ENCODE results near the gene SH2D1A. TPM values are rescaled to one million over a fixed set of nuclear protein-coding genes. Genes with fewer than 3 reads are reported as not detected.
"Not testable (repeated sequence)": the region's sequence is repeated elsewhere in the genome, so short reads cannot be mapped to it uniquely, and the experiment has no call there.

SH2D1A gene
- total RNA-seq: 50.4 and 56.3 TPM in 2 replicates

- H3K27ac Mint-ChIP-seq: peak within 1 kb of the TSS; percentile 97
- H3K4me1 Mint-ChIP-seq (ENCODE audit: low read depth): peaks cover 49% of the 10 kb centered on the region
- peak within 1 kb of the TSS; percentile 92 for H3K4me3 Mint-ChIP-seq
- H3K27me3 Mint-ChIP-seq (ENCODE audit: insufficient read depth): no peaks in the 10 kb centered on the region
- H3K9me3 Mint-ChIP-seq: no peaks in the 10 kb centered on the region
- peaks cover 7% of the 10 kb centered on the region for H3K36me3 Mint-ChIP-seq (ENCODE audit: low read depth)
- intact Hi-C loops (cut with micrococcal nuclease): loop anchor here (1.0 to 10.0 kb wide), 6 partner anchors 19 to 951 kb away; partner anchors contain the start of gene XIAP
- DNase-seq (ENCODE audit: low spot score): no peak
Observed at GRCh38 chrX:124346117-124346876, at the start of gene SH2D1A. Gene SH2D1A (plus strand): TSS chrX:124346563. CDS start chrX:124346643, 80 bp downstream.

DNA sequence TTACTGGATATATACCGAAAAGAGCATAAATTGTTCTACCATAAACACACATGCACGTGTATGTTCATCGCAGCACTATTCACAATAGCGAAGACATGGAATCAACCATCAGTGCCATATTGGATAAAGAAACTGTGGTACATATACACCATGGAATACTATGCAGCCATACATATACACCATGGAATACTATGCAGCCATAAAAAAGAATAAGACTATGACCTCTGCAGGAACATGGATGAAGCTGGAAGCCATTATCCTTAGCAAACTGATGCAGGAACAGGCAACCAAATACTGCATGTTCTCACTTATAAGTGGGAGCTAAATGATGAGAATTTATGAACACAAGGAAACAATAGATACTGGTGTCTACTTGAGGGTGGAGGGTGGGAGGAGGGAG lies 47.0 kb upstream of the SH2D1A start:
- H3K27ac Mint-ChIP-seq: not testable (repeated sequence)

DNA sequence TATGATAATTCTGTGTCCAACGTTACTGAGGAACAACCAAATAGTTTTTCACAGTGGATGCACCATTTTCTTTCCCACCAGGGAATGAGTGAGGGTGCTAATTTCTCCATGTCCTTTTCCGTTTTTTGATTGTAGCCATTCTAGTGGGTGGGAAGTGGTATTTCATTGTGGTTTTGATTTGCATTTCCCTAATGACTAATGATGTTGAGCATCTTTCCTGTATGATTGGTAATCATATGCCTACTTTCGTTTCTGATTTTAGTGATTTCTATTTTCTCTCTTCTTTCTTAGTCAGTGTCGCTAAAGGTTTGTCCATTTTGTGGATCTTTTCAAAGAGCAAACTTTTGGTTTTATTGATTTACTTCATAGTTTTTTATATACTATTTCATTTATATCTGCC lies 46.0 kb upstream of the SH2D1A start:
- Mint-ChIP-seq H3K9me3 (peaks cover 11% of the 10 kb centered on the region), H3K27me3 (ENCODE audit: insufficient read depth) (no peaks in the 10 kb centered on the region), H3K4me3 (peak overlapping the region; percentile 9), H3K36me3 (ENCODE audit: low read depth) (no peaks in the 10 kb centered on the region), H3K27ac (peak overlapping the region; percentile 68), H3K4me1 (ENCODE audit: low read depth) (peaks cover 17% of the 10 kb centered on the region)
- intact Hi-C loops (cut with micrococcal nuclease): loop anchor here (1.0 to 2.0 kb wide), 6 partner anchors 20 to 88 kb away; partner anchors contain the start of gene SH2D1A
- no peak for DNase-seq (ENCODE audit: low spot score)

More for the DNA sequence above, 47.0 kb upstream of the SH2D1A start:
- peaks cover 14% of the 10 kb centered on the region for H3K9me3 Mint-ChIP-seq
- DNase-seq (ENCODE audit: low spot score); intact Hi-C loops (cut with micrococcal nuclease); H3K4me3 Mint-ChIP-seq; H3K36me3 Mint-ChIP-seq (ENCODE audit: low read depth); H3K27me3 Mint-ChIP-seq (ENCODE audit: insufficient read depth): not testable (repeated sequence)
- peaks cover 17% of the 10 kb centered on the region for H3K4me1 Mint-ChIP-seq (ENCODE audit: low read depth)

- Mint-ChIP-seq H3K27ac (peak overlapping the region; percentile 9), H3K9me3 (no peaks in the 10 kb centered on the region), H3K27me3 (ENCODE audit: insufficient read depth) (no peaks in the 10 kb centered on the region), H3K36me3 (ENCODE audit: low read depth) (peaks cover 3% of the 10 kb centered on the region), H3K4me3 (no peak overlapping the region), H3K4me1 (ENCODE audit: low read depth) (peaks cover 12% of the 10 kb centered on the region)
- DNase-seq (ENCODE audit: low spot score): no peak
- intact Hi-C loops (cut with micrococcal nuclease): no loop called here
Observed at GRCh38 chrX:124307253-124307907, 39.0 kb upstream of the SH2D1A start.

GRCh38 chrX:124325732-124326131 lies 20.6 kb upstream of the SH2D1A start:
- DNase-seq (ENCODE audit: low spot score): no peak
- Mint-ChIP-seq H3K27me3 (ENCODE audit: insufficient read depth) (peaks cover 2% of the 10 kb centered on the region), H3K4me1 (ENCODE audit: low read depth) (peaks cover 15% of the 10 kb centered on the region), H3K36me3 (ENCODE audit: low read depth) (no peaks in the 10 kb centered on the region), H3K27ac (no peak overlapping the region), H3K9me3 (peaks cover 4% of the 10 kb centered on the region), H3K4me3 (no peak overlapping the region)
- intact Hi-C loops (cut with micrococcal nuclease): loop anchor here (2.0 kb wide), 1 partner anchor 21 kb away; the partner anchor contains the start of gene SH2D1A

- intact Hi-C loops (cut with micrococcal nuclease): no loop called here
- no peak overlapping the region for H3K27ac Mint-ChIP-seq
- no peak overlapping the region for H3K4me3 Mint-ChIP-seq
- peaks cover 15% of the 10 kb centered on the region for H3K4me1 Mint-ChIP-seq (ENCODE audit: low read depth)
- peaks cover 4% of the 10 kb centered on the region for H3K27me3 Mint-ChIP-seq (ENCODE audit: insufficient read depth)
- H3K9me3 Mint-ChIP-seq: peaks cover 4% of the 10 kb centered on the region
- no peaks in the 10 kb centered on the region for H3K36me3 Mint-ChIP-seq (ENCODE audit: low read depth)
- no peak for DNase-seq (ENCODE audit: low spot score)
Observed at GRCh38 chrX:124328765-124329164, 17.6 kb upstream of the SH2D1A start.

GRCh38 chrX:124332481-124333424 lies 13.6 kb upstream of the SH2D1A start, which contains the start of gene TEX13D:
Gene TEX13D (plus strand): TSS chrX:124332660. CDS start chrX:124332918, 258 bp downstream.
- DNase-seq (ENCODE audit: low spot score): no peak
- H3K27me3 Mint-ChIP-seq (ENCODE audit: insufficient read depth): peaks cover 5% of the 10 kb centered on the region
- H3K9me3 Mint-ChIP-seq: no peaks in the 10 kb centered on the region
- H3K4me1 Mint-ChIP-seq (ENCODE audit: low read depth): peaks cover 26% of the 10 kb centered on the region
- intact Hi-C loops (cut with micrococcal nuclease): no loop called here
- H3K4me3 Mint-ChIP-seq: no peak within 1 kb of the TSS
- no peak within 1 kb of the TSS for H3K27ac Mint-ChIP-seq
- no peaks in the 10 kb centered on the region for H3K36me3 Mint-ChIP-seq (ENCODE audit: low read depth)

- Mint-ChIP-seq H3K4me3 (no peak overlapping the region), H3K36me3 (ENCODE audit: low read depth) (no peaks in the 10 kb centered on the region), H3K27me3 (ENCODE audit: insufficient read depth) (peaks cover 5% of the 10 kb centered on the region), H3K4me1 (ENCODE audit: low read depth) (peaks cover 21% of the 10 kb centered on the region), H3K9me3 (no peaks in the 10 kb centered on the region), H3K27ac (no peak overlapping the region)
- intact Hi-C loops (cut with micrococcal nuclease): no loop called here
- DNase-seq (ENCODE audit: low spot score): no peak
Observed at GRCh38 chrX:124333862-124334261, 12.5 kb upstream of the SH2D1A start.

DNA sequence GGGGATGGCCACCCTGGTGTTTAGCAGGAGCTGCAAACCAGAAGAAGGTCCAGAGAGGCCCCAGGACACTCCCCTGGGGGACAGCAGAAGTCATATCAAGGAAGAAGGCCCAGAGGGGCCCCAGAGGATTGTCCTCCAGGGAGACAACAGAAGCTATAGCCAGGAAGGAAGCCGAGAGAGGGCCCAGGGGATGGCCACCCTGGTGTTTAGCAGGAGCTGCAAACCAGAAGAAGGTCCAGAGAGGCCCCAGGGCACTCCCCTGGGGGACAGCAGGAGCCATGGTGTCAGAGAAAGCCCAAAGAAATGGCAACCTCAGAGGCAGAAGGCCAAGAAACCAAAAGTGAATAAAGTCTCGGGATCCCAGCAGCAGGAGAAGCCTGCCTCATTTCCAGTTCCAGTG lies 11.8 kb upstream of the SH2D1A start:
- H3K27ac Mint-ChIP-seq; H3K4me3 Mint-ChIP-seq; H3K27me3 Mint-ChIP-seq (ENCODE audit: insufficient read depth); DNase-seq (ENCODE audit: low spot score); H3K9me3 Mint-ChIP-seq; intact Hi-C loops (cut with micrococcal nuclease); H3K36me3 Mint-ChIP-seq (ENCODE audit: low read depth): not testable (repeated sequence)
- H3K4me1 Mint-ChIP-seq (ENCODE audit: low read depth): peaks cover 22% of the 10 kb centered on the region

DNA sequence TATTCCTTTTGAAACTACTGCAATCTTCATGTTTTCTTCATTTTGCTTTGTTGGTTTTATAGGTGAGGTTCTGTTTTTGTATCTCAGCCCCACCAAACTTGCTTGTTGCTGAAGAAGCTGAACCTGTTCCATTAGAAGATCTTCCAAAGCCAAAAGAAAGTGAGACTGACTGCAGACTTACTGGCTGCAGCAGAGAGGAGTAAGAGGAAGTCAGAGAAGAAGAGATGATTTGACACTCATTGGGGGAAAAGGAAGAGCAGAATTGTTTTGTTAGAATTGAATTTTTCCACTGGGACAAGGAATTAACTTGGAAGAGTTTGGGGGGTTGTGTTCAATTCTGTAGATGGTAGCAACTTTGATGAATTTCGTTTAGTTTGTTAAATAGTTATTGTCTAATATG lies 10.8 kb upstream of the SH2D1A start:
- Mint-ChIP-seq H3K36me3 (ENCODE audit: low read depth) (no peaks in the 10 kb centered on the region), H3K9me3 (no peaks in the 10 kb centered on the region), H3K27me3 (ENCODE audit: insufficient read depth) (peaks cover 3% of the 10 kb centered on the region), H3K4me1 (ENCODE audit: low read depth) (peaks cover 22% of the 10 kb centered on the region), H3K27ac (no peak overlapping the region), H3K4me3 (no peak overlapping the region)
- intact Hi-C loops (cut with micrococcal nuclease): no loop called here
- no peak for DNase-seq (ENCODE audit: low spot score)

- H3K4me1 Mint-ChIP-seq (ENCODE audit: low read depth): peaks cover 41% of the 10 kb centered on the region
- H3K36me3 Mint-ChIP-seq (ENCODE audit: low read depth): no peaks in the 10 kb centered on the region
- peaks cover 3% of the 10 kb centered on the region for H3K27me3 Mint-ChIP-seq (ENCODE audit: insufficient read depth)
- no peak for DNase-seq (ENCODE audit: low spot score)
- H3K9me3 Mint-ChIP-seq: no peaks in the 10 kb centered on the region
- no peak overlapping the region for H3K27ac Mint-ChIP-seq
- intact Hi-C loops (cut with micrococcal nuclease): no loop called here
- no peak overlapping the region for H3K4me3 Mint-ChIP-seq
Observed at GRCh38 chrX:124337916-124338315, 8.4 kb upstream of the SH2D1A start.

GRCh38 chrX:124338733-124339514 lies 7.4 kb upstream of the SH2D1A start:
- H3K4me1 Mint-ChIP-seq (ENCODE audit: low read depth): peaks cover 52% of the 10 kb centered on the region
- no peak for DNase-seq (ENCODE audit: low spot score)
- H3K27me3 Mint-ChIP-seq (ENCODE audit: insufficient read depth): no peaks in the 10 kb centered on the region
- no peak overlapping the region for H3K27ac Mint-ChIP-seq
- no peaks in the 10 kb centered on the region for H3K36me3 Mint-ChIP-seq (ENCODE audit: low read depth)
- intact Hi-C loops (cut with micrococcal nuclease): no loop called here
- H3K9me3 Mint-ChIP-seq: no peaks in the 10 kb centered on the region
- no peak overlapping the region for H3K4me3 Mint-ChIP-seq
